PC-9 (cell line): ENCODE results near the gene GPR157.

ENCODE experiments used
- EZH2 ChIP-seq: fragments of 200-600 bp; sonication (generic); IDR thresholded peaks from 2 replicates; pipeline ENCODE4 v1.8.0; 2017; ENCODE audit warnings: antibody characterized with exemption, low read depth
- TF ChIP-seq, protein P1 (sequence below): fragments of 200-600 bp; sonication (generic); conservative IDR thresholded peaks from 2 replicates; pipeline ENCODE4 v1.6.1; 2017; ENCODE audit warnings: mixed run types, antibody characterized with exemption, mild to moderate bottlenecking, moderate library complexity

DNA sequence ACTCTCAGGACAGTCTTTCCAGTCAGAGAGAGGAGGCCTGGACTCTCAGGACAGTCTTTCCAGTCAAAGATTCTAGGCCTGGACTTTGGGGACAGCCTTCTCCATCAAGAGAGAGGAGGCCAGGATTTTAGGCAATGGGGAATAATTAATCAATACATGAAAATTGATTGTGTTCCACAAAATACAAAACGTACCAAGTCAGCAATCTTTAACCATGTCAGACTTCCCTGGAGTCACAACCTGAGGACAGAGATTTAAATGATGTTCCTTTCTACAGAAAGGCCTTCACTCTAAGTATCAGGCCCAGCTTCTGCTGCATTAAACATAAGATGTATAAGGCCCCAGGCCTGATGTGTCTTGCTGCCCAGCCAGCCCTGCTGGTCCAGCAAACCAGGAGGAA is 27.0 kb upstream of the GPR157 start:
- TF ChIP-seq, protein P1, sequence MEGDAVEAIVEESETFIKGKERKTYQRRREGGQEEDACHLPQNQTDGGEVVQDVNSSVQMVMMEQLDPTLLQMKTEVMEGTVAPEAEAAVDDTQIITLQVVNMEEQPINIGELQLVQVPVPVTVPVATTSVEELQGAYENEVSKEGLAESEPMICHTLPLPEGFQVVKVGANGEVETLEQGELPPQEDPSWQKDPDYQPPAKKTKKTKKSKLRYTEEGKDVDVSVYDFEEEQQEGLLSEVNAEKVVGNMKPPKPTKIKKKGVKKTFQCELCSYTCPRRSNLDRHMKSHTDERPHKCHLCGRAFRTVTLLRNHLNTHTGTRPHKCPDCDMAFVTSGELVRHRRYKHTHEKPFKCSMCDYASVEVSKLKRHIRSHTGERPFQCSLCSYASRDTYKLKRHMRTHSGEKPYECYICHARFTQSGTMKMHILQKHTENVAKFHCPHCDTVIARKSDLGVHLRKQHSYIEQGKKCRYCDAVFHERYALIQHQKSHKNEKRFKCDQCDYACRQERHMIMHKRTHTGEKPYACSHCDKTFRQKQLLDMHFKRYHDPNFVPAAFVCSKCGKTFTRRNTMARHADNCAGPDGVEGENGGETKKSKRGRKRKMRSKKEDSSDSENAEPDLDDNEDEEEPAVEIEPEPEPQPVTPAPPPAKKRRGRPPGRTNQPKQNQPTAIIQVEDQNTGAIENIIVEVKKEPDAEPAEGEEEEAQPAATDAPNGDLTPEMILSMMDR: no peak
- TF ChIP-seq EZH2: no peak
